B cell (primary cell): Measurements from ENCODE around the gene PCDHB16. TPM values are rescaled to one million over a fixed set of nuclear protein-coding genes. Genes with fewer than 3 reads are reported as not detected.
"Not testable (repeated sequence)": the region's sequence is repeated elsewhere in the genome, so short reads cannot be mapped to it uniquely, and the experiment has no call there.

Experiments
- ATAC-seq: fragments of 200-7000 bp; cut with Tn5 transposase; one replicate; pipeline ENCODE4 v1.10.0; 2021; ENCODE audit warnings: low read depth, mild to moderate bottlenecking, moderate number of reproducible peaks, moderate library complexity
- CTCF ChIA-PET: fragments of 350-600 bp; sonication (Branson Sonifier 250); formaldehyde crosslinking; loops from one replicate; lab custom pipeline; 2021; ENCODE audit warnings: antibody characterized with exemption, inconsistent platforms; lab: Charles Lee
- POLR2A ChIA-PET: fragments of 350-600 bp; sonication (Branson Sonifier 250); formaldehyde crosslinking; loops from one replicate; lab custom pipeline; 2021; ENCODE audit warnings: antibody characterized with exemption; lab: Charles Lee
- DNase-seq: peaks from one replicate; pipeline ENCODE4 v3.0.0; 2013
- H2AFZ ChIP-seq: 2 replicates; pipeline ENCODE4 v1.6.1; 2012; ENCODE audit warnings: mild to moderate bottlenecking, low read depth, low read length; ENCODE audit not compliant: insufficient read depth, poor library complexity, severe bottlenecking
- H3K27ac ChIP-seq, 2 donors: 1 replicate in 1 of 2; 2 replicates in 1 of 2; pipeline ENCODE4 v1.5.1; 2012 to 2013; ENCODE audit warnings: low read length in 2 of 2, mild to moderate bottlenecking in 2 of 2, moderate library complexity in 1 of 2
- H3K27me3 ChIP-seq, 4 experiments: fragments of 200-600 bp in 1 of 4; sonication (generic) in 1 of 4; replicated peaks in 1 of 4; 1 replicate in 2 of 4; 2 replicates in 2 of 4; pipeline versions ENCODE4 v1.6.1 to v1.7.0; 2013 to 2016; ENCODE audit warnings: low read length in 3 of 4, mild to moderate bottlenecking in 2 of 4, mixed read lengths in 1 of 4, moderate library complexity in 1 of 4; ENCODE audit not compliant: insufficient read depth in 4 of 4, control insufficient read depth in 3 of 4; ENCODE audit errors: control extremely low read depth in 1 of 4
- H3K36me3 ChIP-seq, 2 experiments: replicated peaks in 1 of 2; 1 replicate in 1 of 2; 2 replicates in 1 of 2; pipeline versions ENCODE4 v1.6.1 to v1.7.1; 2013; ENCODE audit warnings: low read length in 1 of 2; ENCODE audit not compliant: insufficient read depth in 2 of 2, control insufficient read depth in 1 of 2; ENCODE audit errors: control extremely low read depth in 1 of 2, extremely low read depth in 1 of 2
- H3K4me1 ChIP-seq, 2 donors: fragments of 200-600 bp in 1 of 2; sonication (generic) in 1 of 2; 1 replicate in 1 of 2; 2 replicates in 1 of 2; pipeline versions ENCODE4 v1.5.1 to v1.6.1; 2013 to 2017; ENCODE audit warnings: low read length in 2 of 2; ENCODE audit not compliant: control insufficient read depth in 2 of 2, insufficient read depth in 2 of 2
- H3K4me2 ChIP-seq: replicated peaks from 2 replicates; pipeline ENCODE3; 2012; ENCODE audit warnings: mild to moderate bottlenecking, low read depth, low read length; ENCODE audit not compliant: poor library complexity, severe bottlenecking
- H3K4me3 ChIP-seq, 5 experiments: fragments of 200-600 bp in 1 of 5; sonication (generic) in 1 of 5; 1 replicate in 3 of 5; 2 replicates in 2 of 5; pipeline versions ENCODE4 v1.5.1 to v1.7.0; 2011 to 2016; ENCODE audit warnings: low read length in 4 of 5, mild to moderate bottlenecking in 4 of 5, low read depth in 2 of 5, control low read depth in 1 of 5, moderate library complexity in 1 of 5; ENCODE audit not compliant: insufficient read depth in 1 of 5; ENCODE audit errors: control extremely low read depth in 1 of 5, extremely low read depth in 1 of 5
- H3K79me2 ChIP-seq: fragments of 200-600 bp; sonication (generic); one replicate; pipeline ENCODE4 v1.6.0; 2016; ENCODE audit warnings: low read length; ENCODE audit not compliant: control insufficient read depth, insufficient read depth
- H3K9ac ChIP-seq: fragments of 200-600 bp; sonication (generic); 2 replicates; pipeline ENCODE4 v1.6.1; 2017; ENCODE audit warnings: mild to moderate bottlenecking, low read length, moderate library complexity
- H3K9me3 ChIP-seq, 3 donors: one replicate each; pipeline versions ENCODE4 v1.6.1 to v1.7.1; 2013; ENCODE audit warnings: low read length in 2 of 3; ENCODE audit not compliant: control insufficient read depth in 2 of 3, insufficient read depth in 1 of 3; ENCODE audit errors: control extremely low read depth in 1 of 3
- H4K20me1 ChIP-seq: 2 replicates; pipeline ENCODE4 v1.6.0; 2012; ENCODE audit warnings: mild to moderate bottlenecking, low read length; ENCODE audit not compliant: insufficient read depth, control insufficient read depth, poor library complexity, severe bottlenecking
- H3K27ac Mint-ChIP-seq: one replicate; pipeline ENCODE4 v1.8.0; 2021; ENCODE audit warnings: mixed read lengths
- H3K27me3 Mint-ChIP-seq: one replicate; pipeline ENCODE4 v1.8.0; 2021; ENCODE audit warnings: mixed read lengths
- H3K4me1 Mint-ChIP-seq: one replicate; pipeline ENCODE4 v1.8.0; 2021; ENCODE audit warnings: mixed read lengths
- H3K4me3 Mint-ChIP-seq: one replicate; pipeline ENCODE4 v1.8.0; 2021; ENCODE audit warnings: mixed read lengths
- H3K9me3 Mint-ChIP-seq: one replicate; pipeline ENCODE4 v1.8.0; 2022; ENCODE audit warnings: mixed read lengths; ENCODE audit not compliant: insufficient read depth
- EZH2 ChIP-seq: IDR thresholded peaks from 2 replicates; pipeline ENCODE4 v1.6.1; 2012; ENCODE audit warnings: borderline replicate concordance, low read depth, mild to moderate bottlenecking, moderate library complexity, low read length; ENCODE audit not compliant: insufficient read depth, poor library complexity, severe bottlenecking
- WGBS: methylation state at CpG from one replicate; pipeline ENCODE4 v1.1.5; 2013; ENCODE audit warnings: missing lambda C conversion rate; ENCODE audit not compliant: insufficient coverage; 5-methylcytosine and 5-hydroxymethylcytosine counted together
- intact Hi-C: fragments of 100-400 bp; cut with micrococcal nuclease; formaldehyde crosslinking; loops from one replicate; pipeline ENCODE4 v1.10.0; 2022
- polyA plus RNA-seq: library from polyadenylated mRNA; depleted of rRNA; stranded (reverse); fragments of >200 nt; gene quantifications from 2 replicates; pipeline ENCODE4 v1.2.3, GENCODE V29; 2012
- total RNA-seq, 2 donors: library from RNA; stranded (reverse); fragments of 120-200 nt in 1 of 2; gene quantifications; 1 replicate in 1 of 2; 2 replicates in 1 of 2; pipeline versions ENCODE4 v1.2.3 to v1.2.4, GENCODE V29; 2013 to 2022
- TF ChIP-seq, protein P1 (sequence below): fragments of 200-600 bp; IDR thresholded peaks from one replicate; pipeline ENCODE4 v1.8.0; 2022; ENCODE audit warnings: antibody characterized with exemption, mild to moderate bottlenecking

PCDHB16 gene
- total and polyA plus RNA-seq, 2 donors (not counting 1 experiment from before 2014, with no cell fraction given): not detected

DNA sequence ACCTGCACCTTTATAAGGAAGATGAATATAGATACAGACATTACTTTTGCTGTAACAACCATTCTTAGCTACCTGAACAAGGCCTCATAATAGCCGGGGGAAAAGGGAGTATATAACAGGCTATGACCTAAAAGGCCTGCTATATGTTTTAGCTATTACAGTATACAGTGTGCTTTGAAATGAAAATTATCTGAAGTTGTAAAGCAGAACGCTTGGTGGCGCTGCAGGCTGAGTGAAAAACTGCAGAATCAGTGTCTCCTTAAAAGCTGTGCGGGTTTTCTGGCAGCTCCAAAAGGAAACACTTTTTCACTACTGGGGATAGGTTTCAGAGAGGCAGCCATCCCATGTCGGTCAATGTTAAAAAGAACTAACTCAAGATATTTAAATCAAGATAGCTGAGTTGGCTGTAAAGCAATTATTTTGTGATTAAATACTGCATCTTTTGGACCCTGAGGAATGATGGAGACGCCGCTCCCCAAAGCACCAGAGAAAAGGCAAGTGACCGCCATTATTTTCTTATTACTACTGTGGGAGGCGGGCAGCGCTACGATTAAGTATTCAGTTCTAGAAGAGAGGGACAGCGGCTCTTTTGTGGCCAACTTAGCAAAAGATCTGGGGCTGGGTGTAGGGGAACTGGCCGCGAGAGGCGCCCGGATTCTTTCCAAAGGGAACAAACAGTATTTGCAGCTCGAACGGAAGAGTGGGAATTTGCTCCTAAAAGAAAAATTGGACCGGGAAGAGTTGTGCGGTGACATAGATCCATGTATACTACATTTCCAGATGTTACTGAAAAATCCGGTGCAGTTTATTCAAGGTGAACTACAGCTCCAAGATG is 26.4 kb upstream of the PCDHB16 start:
- ChIA-PET CTCF (no interaction called here), POLR2A (no interaction called here)
- Histone ChIP-seq H3K9ac (no peak overlapping the region), H3K9me3 (peaks cover 2 to 40% (median 7%) of the 10 kb centered on the region in 3 donors), H2AFZ (no peak overlapping the region), H4K20me1 (no peaks in the 10 kb centered on the region), H3K4me3 (no peak overlapping the region), H3K27me3 (peaks cover 0 to 8% (median 5%) of the 10 kb centered on the region in 4 experiments), H3K4me2 (no peak overlapping the region), H3K79me2 (no peaks in the 10 kb centered on the region), H3K27ac (no peak overlapping the region), H3K4me1 (no peaks in the 10 kb centered on the region), H3K36me3 (no peaks in the 10 kb centered on the region)
- H3K4me1 Mint-ChIP-seq: no peaks in the 10 kb centered on the region
- intact Hi-C loops: no loop called here
- ATAC-seq (no peak), DNase-seq (no peak)
- TF ChIP-seq, protein P1, sequence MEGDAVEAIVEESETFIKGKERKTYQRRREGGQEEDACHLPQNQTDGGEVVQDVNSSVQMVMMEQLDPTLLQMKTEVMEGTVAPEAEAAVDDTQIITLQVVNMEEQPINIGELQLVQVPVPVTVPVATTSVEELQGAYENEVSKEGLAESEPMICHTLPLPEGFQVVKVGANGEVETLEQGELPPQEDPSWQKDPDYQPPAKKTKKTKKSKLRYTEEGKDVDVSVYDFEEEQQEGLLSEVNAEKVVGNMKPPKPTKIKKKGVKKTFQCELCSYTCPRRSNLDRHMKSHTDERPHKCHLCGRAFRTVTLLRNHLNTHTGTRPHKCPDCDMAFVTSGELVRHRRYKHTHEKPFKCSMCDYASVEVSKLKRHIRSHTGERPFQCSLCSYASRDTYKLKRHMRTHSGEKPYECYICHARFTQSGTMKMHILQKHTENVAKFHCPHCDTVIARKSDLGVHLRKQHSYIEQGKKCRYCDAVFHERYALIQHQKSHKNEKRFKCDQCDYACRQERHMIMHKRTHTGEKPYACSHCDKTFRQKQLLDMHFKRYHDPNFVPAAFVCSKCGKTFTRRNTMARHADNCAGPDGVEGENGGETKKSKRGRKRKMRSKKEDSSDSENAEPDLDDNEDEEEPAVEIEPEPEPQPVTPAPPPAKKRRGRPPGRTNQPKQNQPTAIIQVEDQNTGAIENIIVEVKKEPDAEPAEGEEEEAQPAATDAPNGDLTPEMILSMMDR: no peak
- no peak for TF ChIP-seq EZH2
- no peak overlapping the region for H3K27ac Mint-ChIP-seq
- no peaks in the 10 kb centered on the region for H3K9me3 Mint-ChIP-seq
- WGBS: 36% methylated on average over 20 of the region's 21 CpGs
- H3K27me3 Mint-ChIP-seq: peaks cover 19% of the 10 kb centered on the region
- H3K4me3 Mint-ChIP-seq: no peak overlapping the region

DNA sequence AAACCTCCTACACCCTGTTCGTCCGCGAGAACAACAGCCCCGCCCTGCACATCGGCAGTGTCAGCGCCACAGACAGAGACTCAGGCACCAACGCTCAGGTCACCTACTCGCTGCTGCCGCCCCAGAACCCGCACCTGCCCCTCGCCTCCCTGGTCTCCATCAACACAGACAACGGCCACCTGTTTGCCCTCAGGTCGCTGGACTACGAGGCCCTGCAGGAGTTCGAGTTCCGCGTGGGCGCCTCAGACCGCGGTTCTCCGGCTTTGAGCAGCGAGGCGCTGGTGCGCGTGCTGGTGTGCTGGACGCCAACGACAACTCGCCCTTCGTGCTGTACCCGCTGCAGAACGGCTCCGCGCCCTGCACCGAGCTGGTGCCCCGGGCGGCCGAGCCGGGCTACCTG is 24.8 kb upstream of the PCDHB16 start:
- DNase-seq, ATAC-seq, POLR2A ChIA-PET, H3K4me2 ChIP-seq, intact Hi-C loops, H3K27me3 ChIP-seq, H3K9me3 Mint-ChIP-seq, H3K4me1 ChIP-seq, H3K79me2 ChIP-seq, H3K4me1 Mint-ChIP-seq, H3K36me3 ChIP-seq, H3K4me3 Mint-ChIP-seq, H3K27ac Mint-ChIP-seq, CTCF ChIA-PET, H4K20me1 ChIP-seq, H2AFZ ChIP-seq, H3K9ac ChIP-seq, H3K4me3 ChIP-seq, H3K27ac ChIP-seq: not testable (repeated sequence)
- WGBS: 47% methylated on average over 22 of the region's 38 CpGs
- H3K27me3 Mint-ChIP-seq: peaks cover 14% of the 10 kb centered on the region
- H3K9me3 ChIP-seq: peaks cover 2 to 25% (median 2%) of the 10 kb centered on the region in 3 donors

DNA sequence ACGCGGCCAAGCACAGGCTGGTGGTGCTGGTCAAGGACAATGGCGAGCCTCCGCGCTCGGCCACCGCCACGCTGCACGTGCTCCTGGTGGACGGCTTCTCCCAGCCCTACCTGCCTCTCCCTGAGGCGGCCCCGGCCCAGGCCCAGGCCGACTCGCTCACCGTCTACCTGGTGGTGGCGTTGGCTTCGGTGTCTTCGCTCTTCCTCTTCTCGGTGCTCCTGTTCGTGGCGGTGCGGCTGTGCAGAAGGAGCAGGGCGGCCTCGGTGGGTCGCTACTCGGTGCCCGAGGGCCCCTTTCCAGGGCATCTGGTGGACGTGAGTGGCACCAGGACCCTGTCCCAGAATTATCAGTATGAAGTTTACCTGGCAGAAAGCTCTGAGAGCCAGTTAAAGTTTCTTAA is 24.3 kb upstream of the PCDHB16 start:
- H3K27ac ChIP-seq, H3K4me2 ChIP-seq, H3K27ac Mint-ChIP-seq, POLR2A ChIA-PET, H3K4me1 ChIP-seq, H3K4me1 Mint-ChIP-seq, intact Hi-C loops, H3K9ac ChIP-seq, H3K27me3 ChIP-seq, H4K20me1 ChIP-seq, DNase-seq, ATAC-seq, H3K36me3 ChIP-seq, H3K4me3 Mint-ChIP-seq, H3K4me3 ChIP-seq, H2AFZ ChIP-seq, CTCF ChIA-PET, H3K9me3 Mint-ChIP-seq, H3K79me2 ChIP-seq: not testable (repeated sequence)
- 61% methylated on average over 25 of the region's 28 CpGs for WGBS
- H3K27me3 Mint-ChIP-seq: peaks cover 14% of the 10 kb centered on the region
- peaks cover 2 to 25% (median 4%) of the 10 kb centered on the region in 3 donors for H3K9me3 ChIP-seq
